GM19193 (cell line): ENCODE data around the gene CDKN2B-AS1.

ENCODE experiments used
- POLR2A ChIP-seq: IDR thresholded peaks from 4 replicates; pipeline ENCODE4 v1.6.1; 2011; ENCODE audit not compliant: insufficient read depth, insufficient read length; ENCODE audit errors: extremely low read depth

The CDKN2B-AS1 gene

GRCh38 chr9:21972361-21972760 lies 22.2 kb upstream of the CDKN2B-AS1 start:
- TF ChIP-seq POLR2A: no peak

GRCh38 chr9:21974343-21974721 lies 20.3 kb upstream of the CDKN2B-AS1 start:
- TF ChIP-seq POLR2A: no peak

DNA sequence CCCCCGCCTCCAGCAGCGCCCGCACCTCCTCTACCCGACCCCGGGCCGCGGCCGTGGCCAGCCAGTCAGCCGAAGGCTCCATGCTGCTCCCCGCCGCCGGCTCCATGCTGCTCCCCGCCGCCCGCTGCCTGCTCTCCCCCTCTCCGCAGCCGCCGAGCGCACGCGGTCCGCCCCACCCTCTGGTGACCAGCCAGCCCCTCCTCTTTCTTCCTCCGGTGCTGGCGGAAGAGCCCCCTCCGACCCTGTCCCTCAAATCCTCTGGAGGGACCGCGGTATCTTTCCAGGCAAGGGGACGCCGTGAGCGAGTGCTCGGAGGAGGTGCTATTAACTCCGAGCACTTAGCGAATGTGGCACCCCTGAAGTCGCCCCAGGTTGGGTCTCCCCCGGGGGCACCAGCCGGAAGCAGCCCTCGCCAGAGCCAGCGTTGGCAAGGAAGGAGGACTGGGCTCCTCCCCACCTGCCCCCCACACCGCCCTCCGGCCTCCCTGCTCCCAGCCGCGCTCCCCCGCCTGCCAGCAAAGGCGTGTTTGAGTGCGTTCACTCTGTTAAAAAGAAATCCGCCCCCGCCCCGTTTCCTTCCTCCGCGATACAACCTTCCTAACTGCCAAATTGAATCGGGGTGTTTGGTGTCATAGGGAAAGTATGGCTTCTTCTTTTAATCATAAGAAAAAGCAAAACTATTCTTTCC lies 19.7 kb upstream of the CDKN2B-AS1 start:
- TF ChIP-seq POLR2A: no peak

GRCh38 chr9:21976334-21976875 lies 18.2 kb upstream of the CDKN2B-AS1 start:
- TF ChIP-seq POLR2A: no peak

GRCh38 chr9:21982391-21982790 lies 12.2 kb upstream of the CDKN2B-AS1 start:
- TF ChIP-seq POLR2A: no peak

DNA sequence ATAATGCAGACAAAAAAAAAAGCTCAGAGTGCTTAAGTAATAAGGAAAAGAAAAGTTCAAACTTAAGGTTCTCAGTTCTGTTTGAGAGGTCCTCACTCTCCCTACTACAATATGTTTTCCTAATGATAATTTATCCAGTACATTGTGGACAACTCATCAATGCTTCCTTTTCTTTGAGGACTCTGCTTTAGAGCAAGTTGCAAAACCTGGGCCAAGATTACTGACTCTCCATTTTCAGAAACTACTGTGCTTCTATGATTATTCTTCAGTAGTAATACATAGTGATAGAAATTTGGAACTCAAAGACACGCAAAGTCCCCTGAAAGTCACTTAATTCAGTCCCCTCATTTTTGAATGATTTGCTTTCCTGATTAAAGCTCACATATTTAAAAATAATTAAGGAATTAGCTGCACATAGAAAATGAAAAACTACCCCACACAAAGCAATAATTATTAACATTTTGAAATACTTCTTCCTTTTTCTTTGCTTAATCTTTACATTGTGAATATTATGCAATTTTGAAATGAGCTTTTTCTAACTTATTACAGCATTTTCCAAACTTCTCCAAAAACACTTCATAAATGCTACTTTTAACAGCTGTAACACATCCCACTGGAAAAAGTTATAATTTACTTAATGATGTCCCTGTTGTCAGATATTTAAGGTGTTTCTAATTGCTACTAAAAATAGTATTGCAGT lies 11.6 kb upstream of the CDKN2B-AS1 start:
- TF ChIP-seq POLR2A: no peak

GRCh38 chr9:21983561-21983935 lies 11.0 kb upstream of the CDKN2B-AS1 start:
- no peak for TF ChIP-seq POLR2A

- no peak for TF ChIP-seq POLR2A
Observed at GRCh38 chr9:21984101-21984500, 10.5 kb upstream of the CDKN2B-AS1 start.

- no peak for TF ChIP-seq POLR2A
Observed at GRCh38 chr9:21985964-21986667, 8.5 kb upstream of the CDKN2B-AS1 start.

DNA sequence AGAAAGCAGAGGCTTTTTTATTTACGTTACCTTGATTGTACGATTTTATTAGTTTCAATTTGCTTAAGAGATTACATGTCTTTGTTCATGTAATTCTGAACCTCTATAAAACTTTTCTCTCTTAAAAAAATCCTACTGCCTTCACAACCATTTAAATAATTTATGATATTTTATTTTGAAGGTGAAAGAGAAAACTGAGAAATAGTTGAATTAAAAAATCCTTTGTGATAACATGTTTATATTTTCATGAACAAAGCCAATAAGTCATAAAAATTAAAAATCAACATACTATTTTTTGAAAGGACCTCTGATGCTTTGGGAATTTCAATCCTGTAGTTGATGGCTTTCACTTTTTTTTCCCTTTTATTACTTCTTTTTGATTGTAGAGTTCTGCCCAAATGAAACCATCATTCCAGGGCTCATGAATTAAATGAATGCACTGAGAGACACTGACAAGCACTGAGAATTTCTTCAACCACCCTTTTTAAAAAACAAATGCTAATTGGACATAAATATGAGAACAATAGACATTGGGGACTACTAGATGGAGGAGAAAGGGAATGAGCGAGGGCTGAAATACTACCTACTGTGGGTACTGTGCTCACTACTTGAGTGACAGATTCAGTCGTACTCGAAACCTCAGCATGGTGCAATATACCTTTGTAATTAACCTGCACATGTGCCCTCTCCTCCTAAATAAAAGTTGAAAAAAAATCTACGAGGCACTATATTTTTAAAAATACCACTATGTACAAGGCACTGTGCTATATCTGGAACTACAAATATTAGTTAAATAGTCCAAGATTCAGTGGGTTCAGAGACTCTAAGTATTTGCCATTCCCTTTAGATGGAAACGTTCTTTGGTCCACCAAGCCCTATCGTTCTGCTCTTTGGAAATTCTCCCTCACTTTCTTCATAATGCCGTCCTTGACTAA lies 6.3 kb upstream of the CDKN2B-AS1 start:
- no peak for TF ChIP-seq POLR2A

DNA sequence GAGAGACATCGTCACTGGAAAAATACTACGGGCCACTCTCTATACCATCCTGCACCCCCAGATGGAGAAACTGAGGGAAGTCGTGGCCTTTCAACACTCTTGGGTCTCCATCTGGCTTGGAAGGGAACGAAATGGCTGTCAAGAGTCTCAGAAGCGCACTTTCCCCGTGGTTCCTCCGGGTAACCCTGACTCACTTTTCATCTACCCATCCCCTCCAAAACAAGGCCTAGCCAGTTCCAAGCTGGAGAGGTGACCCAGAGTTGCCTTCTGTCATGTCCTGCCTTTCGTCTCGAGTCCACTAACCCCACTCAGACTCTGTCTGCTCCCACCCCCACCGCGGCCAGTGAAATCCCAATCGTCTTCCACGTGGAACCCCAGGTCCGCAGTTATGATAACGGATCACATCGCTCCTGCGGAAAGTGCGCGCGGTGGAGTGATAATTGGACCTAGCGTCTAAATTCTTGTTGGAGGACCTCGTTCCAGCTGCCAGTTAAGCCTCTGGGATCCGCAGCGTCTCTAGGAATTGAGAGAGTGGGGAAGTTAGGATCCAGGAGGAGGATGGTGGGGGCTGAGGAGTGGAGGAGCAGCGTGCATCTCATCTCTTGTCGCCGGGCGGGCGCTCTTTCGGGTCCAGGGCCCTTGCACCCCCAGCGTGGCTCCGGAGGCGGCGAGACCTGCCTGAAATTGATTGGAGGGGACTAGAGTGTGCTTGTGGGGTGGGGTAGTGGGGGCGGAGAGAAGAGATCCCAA lies 5.0 kb upstream of the CDKN2B-AS1 start:
- no peak for TF ChIP-seq POLR2A

- no peak for TF ChIP-seq POLR2A
Observed at GRCh38 chr9:21991072-21991959, 3.3 kb upstream of the CDKN2B-AS1 start.

DNA sequence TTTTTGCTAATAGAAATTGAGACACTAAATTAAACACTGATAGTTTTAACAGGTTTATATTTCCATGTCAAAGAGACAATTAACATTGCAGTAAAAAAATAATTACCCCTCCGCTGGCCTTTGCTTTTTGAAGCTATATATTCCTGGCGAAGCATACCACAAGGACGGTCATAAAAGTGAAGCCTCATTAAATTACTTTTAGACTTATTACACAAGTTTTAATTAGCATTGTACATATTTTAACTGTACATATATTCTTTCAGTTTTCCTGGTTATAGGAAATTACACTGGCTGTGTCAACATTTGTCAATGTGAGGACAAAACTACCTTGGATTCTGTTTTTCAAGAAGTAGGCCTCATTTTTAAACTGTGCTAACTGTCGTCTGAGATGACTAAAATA lies 1.6 kb upstream of the CDKN2B-AS1 start:
- TF ChIP-seq POLR2A: no peak
